Stimulated activated CD8-positive, alpha-beta memory T cell treated with anti-CD3 and anti-CD28 coated beads, Interleukin-7, amount 100 ng/mL, for 4 hours (primary cell): ENCODE measurements around the gene ZDHHC23.

Source experiments
- DNase-seq, 2 donors: peaks; one replicate each; pipeline ENCODE4 v3.0.0-alpha.2; 2020; ENCODE audit warnings: low read depth in 2 of 2

ZDHHC23 gene

GRCh38 chr3:113947372-113948014, at the start of gene ZDHHC23:
ZDHHC23 (plus strand) TSS chr3:113948013; CDS start chr3:113948803, 790 bp downstream.
- peak; percentile 9 to 65 for DNase-seq

- DNase-seq, result no peak
Observed at GRCh38 chr3:113898892-113899291, 48.9 kb upstream of the ZDHHC23 start.

- DNase-seq, result no peak
Observed at GRCh38 chr3:113906568-113907140, 41.2 kb upstream of the ZDHHC23 start.

- no peak for DNase-seq
Observed at GRCh38 chr3:113908133-113908532, 39.7 kb upstream of the ZDHHC23 start.

GRCh38 chr3:113910966-113911365, 36.8 kb upstream of the ZDHHC23 start:
- no peak for DNase-seq

- DNase-seq, result no peak
Observed at GRCh38 chr3:113912552-113913236, 35.1 kb upstream of the ZDHHC23 start.

GRCh38 chr3:113914646-113915045, 33.2 kb upstream of the ZDHHC23 start:
- DNase-seq, result no peak

GRCh38 chr3:113927556-113927955, 20.3 kb upstream of the ZDHHC23 start:
- DNase-seq, result no peak

- no peak for DNase-seq
Observed at GRCh38 chr3:113946831-113947230, 982 bp upstream of the ZDHHC23 start.

- DNase-seq, result peak in 1 of 2 donors; percentile 16
Observed at GRCh38 chr3:113948015-113948917, 453 bp downstream of the ZDHHC23 start.

GRCh38 chr3:113952921-113953320, 5.1 kb downstream of the ZDHHC23 start:
- DNase-seq, result no peak

- DNase-seq, result no peak
Observed at GRCh38 chr3:113953677-113954076, 5.9 kb downstream of the ZDHHC23 start.

- no peak for DNase-seq
Observed at GRCh38 chr3:113954091-113954685, 6.4 kb downstream of the ZDHHC23 start.

- DNase-seq, result no peak
Observed at GRCh38 chr3:113963879-113964278, 16.1 kb downstream of the ZDHHC23 start.

- no peak for DNase-seq
Observed at GRCh38 chr3:113966172-113966571, 18.4 kb downstream of the ZDHHC23 start.

- DNase-seq, result no peak
Observed at GRCh38 chr3:113968986-113969385, 21.2 kb downstream of the ZDHHC23 start.

- no peak for DNase-seq
Observed at GRCh38 chr3:113977822-113978221, 30.0 kb downstream of the ZDHHC23 start.

GRCh38 chr3:113979916-113980315, 32.1 kb downstream of the ZDHHC23 start:
- DNase-seq, result no peak

GRCh38 chr3:113981803-113982202, 34.0 kb downstream of the ZDHHC23 start:
- no peak for DNase-seq

GRCh38 chr3:113983544-113983943, 35.7 kb downstream of the ZDHHC23 start:
- DNase-seq, result no peak

- no peak for DNase-seq
Observed at GRCh38 chr3:113985541-113985940, 37.7 kb downstream of the ZDHHC23 start.

- DNase-seq, result no peak
Observed at GRCh38 chr3:114005481-114005880, 57.7 kb downstream of the ZDHHC23 start.
